GM21717 (cell line): ENCODE data around the gene DLGAP1.
"Not testable (repeated sequence)": the region's sequence is repeated elsewhere in the genome, so short reads cannot be mapped to it uniquely, and the experiment has no call there.

Experiments
- ATAC-seq: cut with Tn5 transposase; IDR thresholded peaks from one replicate; pipeline ENCODE4 v1.9.1; 2021; ENCODE audit warnings: mild to moderate bottlenecking, moderate library complexity; ENCODE audit not compliant: unreplicated experiment

Gene DLGAP1

DNA sequence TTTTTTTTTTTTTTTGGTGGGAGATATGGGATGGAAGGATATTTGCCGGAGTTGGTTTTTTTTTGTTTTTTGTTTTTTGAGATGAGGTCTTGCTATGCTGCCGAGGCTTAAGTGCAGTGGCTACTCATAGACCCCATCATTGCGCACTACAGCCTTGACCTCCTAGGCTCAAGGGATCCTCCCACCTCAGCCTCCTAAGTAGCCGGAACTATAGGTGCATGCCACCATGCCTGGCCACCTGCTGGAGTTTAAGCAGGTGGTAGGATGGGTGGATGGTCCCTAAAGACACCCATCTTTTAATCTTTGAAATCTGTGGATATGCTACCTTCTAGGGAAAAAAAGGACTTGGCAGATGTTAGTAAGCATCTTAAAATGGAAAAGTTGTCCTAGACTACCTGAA is 835.4 kb downstream of the DLGAP1 start:
- ATAC-seq = no peak

DNA sequence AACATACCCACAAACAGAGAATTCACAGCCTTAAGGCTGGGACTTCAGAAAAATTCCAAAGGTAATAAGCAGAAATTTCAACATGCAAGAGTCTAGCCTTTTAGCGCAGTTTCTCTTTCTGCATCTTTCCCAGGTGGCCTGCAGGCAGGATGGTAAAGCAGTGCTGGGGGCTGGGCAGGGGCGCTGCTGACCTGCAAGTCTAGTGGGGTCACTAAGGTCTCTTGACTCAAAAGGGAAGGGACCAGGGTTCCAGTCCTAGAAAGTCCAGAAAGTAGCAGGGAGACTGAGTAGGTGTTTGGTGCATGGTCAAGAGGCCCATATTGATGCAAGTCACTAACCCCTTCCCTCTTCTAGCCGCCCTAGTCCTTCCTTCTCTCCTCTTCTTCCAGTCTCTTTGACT is 835.9 kb downstream of the DLGAP1 start:
- no peak for ATAC-seq

DNA sequence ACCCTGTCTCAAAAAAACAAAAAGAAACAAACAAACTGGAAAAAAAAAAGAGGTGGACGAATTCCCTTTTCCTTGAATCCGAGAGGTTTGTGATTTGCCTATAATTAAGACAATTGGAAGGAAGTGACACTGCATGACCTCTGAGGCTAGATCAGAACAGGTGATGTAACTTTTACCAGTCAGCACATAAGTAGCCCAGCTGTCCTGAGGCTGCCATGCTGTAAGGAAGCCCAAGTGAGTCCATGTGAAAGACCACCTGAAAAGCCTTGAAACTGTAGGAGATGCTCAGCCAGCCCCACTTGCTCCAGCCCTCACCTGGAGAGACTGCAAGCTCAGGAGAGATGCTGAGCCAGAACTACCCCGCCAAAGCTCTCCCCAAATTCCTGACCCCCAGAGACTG is 838.4 kb downstream of the DLGAP1 start:
- ATAC-seq = no peak

DNA sequence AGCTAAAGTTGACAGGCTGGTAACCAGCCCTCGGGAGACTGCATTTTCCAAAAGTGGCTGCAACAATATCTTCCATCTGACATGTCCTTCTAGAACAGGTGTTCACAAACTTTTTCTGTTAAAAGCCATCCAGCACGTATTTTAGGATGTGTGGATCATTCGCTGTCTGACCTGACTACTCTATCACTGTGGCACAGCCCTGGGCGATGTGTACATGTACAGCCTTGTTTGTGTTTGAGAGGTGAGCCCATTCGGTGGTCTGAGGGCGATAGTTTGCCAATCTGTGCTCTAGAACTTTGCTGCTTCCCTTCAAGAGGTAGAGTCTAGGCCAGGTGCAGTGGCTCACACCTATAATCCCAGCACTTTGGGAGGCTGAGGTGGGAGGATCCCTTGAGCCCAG is 839.0 kb downstream of the DLGAP1 start:
- no peak for ATAC-seq

DNA sequence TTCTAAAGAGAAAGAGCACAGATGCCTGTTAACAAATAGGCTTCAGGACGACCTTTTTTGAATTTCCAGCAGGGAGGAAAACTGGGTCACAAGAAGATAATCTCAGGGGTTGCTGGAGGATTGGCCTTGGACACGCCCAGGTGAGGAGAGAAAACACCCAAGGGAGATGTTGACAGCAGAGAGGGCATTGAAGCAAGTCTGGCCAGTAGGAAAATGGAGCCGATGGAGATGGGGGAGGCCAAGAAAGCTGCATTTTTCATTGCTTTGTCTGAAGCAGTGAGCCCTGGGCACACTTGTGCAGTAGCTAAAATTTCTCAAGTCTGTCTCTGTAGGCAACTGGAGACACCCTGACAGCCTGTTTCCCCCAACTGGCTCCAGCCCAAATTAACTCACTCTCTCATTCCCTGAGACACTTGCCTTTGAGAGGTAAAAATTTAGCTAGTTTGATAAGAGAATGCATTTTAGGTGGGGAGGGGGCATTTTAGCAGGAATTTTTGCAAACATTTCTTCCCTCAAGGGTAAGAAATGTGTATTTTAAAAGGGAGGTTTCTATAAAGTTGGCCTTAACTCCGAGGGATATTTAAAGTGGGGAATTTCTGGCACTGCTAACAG is 839.6 kb downstream of the DLGAP1 start:
- ATAC-seq = no peak

DNA sequence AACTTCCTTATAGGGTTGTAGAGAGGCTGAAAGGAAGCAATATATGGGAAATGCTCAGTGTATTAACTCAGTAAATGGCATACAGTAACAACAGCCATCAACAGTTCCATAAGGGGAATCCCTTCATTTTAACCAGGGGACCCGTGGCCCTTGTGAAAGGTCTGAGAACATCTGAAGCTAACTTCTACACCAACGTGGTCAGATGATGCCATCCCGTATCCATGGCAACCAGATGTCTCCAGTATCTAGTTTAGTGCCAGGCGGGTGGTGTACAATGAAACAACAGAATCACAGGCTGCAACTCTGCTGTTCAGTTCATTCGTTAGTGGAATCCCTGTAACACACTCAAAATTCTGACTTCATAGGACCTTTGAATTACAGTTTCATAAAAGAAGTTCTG is 842.8 kb downstream of the DLGAP1 start:
- no peak for ATAC-seq

DNA sequence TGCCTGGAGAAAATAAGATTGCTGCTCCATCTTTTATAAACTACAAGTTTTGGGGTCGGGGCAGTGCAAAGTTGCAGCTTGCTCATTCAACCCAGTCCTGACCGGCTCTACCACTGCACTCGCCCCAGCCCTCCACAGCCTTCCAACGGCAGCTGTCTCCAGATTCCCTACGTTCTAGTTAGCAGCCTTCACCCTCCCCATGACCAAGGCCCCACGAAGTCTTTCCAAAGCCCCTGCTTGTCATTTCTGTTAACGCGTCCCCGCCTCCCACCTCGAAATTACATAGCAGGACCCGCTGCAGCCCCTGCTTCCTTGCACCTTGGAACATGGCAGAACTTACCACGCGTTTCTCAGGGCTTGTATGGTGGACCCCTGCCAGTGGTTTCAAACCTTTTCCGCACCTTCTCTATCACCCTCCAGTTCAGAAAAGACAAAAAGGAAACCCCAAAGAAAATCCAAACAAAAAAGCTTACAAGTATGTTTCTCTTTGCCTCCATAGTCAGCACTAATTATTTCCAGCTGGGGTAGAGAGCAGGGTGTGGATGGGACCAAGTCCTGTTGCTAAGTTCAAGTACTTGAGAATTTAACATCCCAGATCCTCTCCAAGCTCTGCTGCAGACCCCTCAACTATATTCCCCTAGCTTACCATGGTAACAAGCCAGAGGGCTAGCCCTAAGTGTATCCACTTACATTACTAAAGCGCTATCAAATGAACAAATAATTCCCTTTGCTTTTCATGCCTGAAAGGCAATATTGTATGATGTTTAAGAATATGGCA is 843.6 kb downstream of the DLGAP1 start:
- no peak for ATAC-seq

DNA sequence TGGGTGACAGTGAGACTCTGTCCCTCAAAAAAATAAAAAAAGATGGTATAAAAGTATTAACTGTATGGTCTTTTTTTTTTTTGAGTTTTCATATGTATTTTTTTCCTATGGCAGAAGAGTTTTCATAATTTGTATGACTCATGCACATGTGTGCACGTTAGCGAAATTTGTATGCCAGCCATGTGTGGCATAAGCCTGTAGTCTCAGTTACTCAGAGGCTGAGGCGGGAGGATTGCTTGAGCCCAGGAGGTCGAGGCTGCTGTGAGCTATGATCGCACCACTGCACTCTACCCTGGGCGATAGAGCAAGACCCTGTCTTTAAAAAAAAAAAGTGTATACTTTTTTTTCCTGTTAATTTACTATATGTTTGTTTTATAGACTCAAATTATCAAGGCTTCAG is 844.3 kb downstream of the DLGAP1 start:
- ATAC-seq = no peak

DNA sequence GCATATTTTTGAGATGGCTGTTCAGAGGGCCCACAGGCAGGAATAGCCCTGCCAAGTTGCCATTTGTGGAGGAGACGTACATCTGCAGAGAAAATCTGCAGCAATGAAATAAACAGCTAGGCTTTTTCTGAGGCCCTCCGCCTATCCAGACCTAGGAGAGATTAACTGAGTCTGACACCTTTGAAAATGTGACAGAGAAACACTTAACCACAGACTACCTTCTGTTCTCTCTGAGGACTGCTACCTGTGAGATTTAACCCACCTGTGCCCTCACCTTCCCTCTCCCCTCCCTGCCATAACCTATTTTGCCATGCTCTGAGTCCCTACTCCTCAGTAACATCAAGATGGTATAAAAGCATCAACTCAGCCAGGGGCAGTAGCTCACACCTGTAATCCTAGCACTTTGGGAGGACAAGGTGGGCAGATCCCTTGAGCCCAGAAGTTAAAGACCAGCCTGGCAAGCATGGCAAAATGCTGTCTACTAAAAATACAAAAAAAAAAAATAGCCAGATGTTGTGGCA is 844.9 kb downstream of the DLGAP1 start:
- ATAC-seq = no peak

DNA sequence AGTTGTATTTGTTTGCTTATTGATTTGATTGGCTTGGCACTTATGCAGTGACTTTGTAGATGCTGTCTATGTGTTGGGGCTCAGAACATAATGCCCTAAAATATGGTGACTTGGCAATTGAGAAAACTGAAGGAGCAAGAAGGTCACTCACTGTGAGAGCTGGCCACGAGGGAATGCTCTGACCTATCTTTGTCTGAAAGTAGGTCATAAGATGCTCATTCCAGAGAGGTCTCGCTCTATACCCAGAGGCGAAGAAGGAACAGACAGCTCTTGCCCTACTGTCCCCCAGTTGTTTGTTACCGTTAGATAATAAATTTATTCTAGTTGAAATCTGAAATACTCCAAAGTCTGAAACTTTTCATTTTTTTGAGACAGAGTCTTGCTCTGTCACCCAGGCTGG is 846.6 kb downstream of the DLGAP1 start:
- ATAC-seq = no peak

DNA sequence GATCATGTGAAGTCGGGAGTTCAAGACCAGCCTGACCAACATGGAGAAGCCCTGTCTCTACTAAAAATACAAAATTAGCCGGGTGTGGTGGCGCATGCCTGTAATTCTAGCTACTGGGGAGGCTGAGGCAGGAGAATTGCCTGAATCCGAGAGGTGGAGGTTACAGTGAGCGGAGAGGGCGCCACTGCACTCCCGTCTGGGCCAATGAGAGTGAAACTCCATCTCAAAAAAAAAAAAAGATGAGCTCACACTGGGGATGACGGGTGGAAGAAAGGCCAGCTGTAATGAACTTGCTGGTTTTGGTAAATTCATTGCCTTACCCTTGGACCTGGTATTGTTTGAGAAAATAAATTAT is 847.0 kb downstream of the DLGAP1 start:
- not testable (repeated sequence) for ATAC-seq

DNA sequence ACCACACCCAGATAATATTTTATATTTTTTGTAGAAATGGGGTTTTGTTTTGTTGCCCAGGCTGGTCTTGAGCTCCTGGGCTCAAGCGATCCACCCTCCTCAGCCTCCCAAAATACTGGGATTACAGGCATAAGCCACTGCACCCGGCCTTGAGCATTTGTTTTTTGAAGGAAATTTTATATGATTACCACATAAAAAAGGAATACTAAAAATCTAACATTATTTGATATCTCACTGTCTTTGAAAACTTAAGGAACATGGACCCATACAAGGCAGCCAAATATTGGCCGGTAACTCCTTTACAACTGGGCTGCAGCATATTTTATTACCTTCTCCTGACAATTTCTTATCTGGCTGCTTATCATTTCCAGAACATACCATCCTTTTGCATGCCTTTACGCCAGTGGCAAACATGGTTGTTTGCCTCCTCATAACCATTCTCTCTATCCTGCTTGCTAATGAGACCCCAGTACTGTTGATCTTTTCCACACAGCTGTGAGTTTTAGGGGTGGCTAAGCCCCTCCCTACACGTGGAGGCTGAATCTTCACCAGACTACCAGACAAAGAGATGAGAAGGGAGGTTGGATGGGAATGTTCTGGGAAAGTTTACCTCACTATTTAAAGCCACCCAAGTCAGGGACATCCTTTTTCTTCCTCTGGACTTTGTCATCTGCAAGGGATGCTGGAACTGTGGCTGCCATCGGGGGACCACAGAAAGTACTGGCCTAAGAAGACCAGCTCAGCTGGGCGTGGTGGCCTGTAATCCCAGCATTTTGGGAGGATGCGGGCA is 847.6 kb downstream of the DLGAP1 start:
- no peak for ATAC-seq

DNA sequence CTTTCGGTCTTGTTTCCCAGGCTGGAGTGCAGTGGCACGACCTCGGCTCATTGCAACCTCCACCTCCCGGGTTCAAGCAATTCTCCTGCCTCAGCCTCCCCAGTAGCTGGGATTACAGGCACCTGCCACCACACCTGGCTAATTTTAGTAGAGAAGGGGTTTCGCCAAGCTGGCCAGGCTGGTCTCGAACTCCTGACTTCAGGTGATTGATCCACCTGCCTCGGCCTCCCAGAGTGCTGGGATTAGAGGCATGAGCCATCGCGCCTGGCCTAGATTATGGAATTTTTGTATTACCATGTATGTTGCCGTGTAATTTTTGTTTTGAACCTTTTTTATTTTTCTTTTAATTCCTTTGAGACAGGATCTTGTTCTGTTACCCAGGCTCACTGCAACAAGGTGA is 848.2 kb downstream of the DLGAP1 start:
- ATAC-seq = not testable (repeated sequence)

DNA sequence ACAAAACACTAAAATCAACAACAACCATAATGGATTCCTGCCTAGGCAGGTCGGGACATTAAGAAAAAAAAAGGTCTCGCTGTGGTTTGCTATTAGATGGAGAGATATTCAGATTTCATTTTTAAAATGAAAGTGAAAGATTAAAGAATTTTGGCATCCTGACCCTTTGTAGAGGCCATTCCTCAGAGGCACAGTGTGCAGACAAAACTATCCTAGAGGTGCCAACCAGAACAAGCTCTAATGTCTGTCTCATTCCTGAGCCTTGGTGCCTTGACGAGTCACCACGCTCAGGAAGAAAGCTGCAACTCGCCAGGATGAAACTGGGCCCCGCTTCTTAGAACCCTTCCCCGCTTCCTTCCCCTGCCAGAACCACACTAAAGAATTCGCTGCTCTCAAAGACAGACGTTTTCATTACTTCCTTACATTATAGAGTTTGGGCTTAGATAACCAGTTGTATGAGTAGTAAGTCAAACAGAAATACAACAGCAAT is 849.1 kb downstream of the DLGAP1 start:
- ATAC-seq = no peak

DNA sequence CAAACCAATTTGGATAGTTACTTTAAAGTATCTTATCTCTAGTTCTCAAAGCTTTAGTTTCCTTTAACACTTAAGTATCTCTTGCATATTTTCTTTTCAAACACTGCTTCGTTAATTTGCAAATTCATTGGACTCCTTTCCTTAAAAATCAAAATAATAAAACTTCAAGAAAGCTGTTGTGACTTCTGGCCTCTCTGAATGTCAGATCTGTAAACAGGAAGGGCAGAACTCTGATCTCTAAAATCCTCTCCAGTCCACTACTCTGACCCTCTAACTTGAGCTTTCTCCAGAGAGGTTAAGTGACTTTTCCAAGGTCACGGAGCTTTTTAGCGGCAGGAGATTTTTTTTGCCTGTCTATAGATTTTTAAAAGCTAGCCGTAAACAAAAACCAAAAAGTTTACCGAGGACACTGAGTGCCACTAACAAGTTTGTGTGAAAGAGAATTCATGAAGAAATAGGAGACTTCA is 849.6 kb downstream of the DLGAP1 start:
- ATAC-seq = no peak

DNA sequence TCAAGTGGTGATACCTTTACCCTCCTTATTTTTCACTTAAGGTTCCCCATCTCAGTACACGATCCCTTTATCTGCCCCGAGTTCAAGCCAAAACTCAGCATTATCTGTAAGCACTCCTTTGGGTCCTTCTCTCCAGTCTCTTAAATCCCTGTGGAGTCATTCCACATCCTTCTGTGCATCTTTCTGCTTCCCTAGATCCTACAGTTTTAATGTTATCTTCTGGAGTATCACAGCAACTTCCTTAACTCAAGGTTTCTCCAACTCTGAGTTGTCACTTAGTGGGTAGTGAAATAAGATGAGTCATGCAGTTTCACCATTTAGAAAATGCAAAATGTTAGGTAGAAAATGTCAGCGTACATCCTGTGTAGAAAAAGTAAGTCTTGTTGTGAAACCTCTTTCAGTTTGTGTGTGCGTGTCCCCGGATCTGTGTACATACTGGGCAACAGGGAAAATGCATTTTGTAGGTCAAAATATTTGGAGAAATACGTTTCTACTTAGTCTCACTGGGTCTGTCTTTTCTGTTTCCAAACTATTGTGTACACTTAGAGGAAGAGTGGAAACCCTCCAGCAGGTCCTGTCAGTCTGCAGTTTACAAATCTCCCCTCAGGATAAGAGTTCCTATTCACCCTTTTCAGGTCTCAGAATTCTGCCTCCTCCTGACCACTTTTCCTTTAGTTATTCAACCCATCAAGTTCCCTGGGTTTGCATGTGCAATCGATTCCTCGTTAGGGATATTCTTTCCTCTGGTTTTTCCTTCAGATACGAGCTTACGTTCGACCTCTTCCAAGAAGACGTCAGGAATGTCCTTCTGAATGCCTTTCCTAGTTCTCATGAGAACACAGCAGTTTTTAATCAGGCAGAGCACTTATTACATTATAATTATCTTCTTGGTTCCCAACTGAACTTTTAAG is 850.4 kb downstream of the DLGAP1 start:
- ATAC-seq = peak; percentile 86

DNA sequence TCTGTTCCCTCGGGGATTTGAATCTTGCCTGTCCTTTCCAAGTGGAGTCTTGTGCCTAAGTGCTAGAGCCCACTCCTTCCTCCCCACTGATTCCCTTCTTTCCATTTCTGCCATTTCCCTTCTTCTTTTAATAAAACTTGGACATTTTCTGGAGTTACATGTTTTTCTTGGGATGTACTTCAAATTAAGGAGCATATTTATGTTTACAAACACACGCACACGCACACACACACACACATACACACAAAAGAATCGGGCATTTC is 850.9 kb downstream of the DLGAP1 start:
- ATAC-seq = no peak

DNA sequence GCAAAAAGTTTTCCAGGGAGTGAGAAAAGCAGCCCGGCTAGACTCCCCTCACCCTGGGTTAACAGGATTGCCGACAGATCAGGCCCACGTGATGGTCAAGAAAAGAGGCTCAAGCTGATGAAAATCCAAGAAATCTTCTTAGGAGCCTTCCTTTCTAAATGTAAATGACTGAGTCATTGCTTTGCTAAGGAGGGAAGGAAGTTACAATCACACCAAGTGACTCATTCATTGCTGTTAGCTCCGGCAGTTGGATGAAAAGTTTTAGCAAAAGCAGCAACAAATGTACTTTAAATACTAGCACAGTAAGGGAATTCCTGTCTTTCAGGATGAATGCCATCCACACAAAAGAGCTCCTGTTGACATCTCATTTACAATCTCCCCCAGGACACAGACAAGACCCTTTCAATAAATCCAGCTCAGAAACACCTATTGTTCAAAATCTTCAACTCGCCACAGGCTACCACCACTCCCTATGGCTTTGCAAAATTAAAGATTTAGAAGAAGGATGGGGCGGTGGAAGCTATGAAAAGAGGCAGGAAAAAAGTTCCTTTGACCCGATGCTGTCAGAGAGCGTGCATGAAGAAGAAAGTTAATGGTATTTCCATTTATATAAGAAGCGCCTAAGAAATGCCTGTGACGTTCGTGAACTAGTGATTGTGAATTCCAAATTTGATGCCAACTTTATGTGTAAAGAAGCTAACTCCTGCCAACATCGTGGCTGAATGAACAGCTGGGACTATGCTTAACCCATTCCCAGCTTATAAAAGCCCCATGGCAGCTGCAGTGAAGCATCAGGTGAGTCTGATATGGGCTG is 851.5 kb downstream of the DLGAP1 start:
- no peak for ATAC-seq

DNA sequence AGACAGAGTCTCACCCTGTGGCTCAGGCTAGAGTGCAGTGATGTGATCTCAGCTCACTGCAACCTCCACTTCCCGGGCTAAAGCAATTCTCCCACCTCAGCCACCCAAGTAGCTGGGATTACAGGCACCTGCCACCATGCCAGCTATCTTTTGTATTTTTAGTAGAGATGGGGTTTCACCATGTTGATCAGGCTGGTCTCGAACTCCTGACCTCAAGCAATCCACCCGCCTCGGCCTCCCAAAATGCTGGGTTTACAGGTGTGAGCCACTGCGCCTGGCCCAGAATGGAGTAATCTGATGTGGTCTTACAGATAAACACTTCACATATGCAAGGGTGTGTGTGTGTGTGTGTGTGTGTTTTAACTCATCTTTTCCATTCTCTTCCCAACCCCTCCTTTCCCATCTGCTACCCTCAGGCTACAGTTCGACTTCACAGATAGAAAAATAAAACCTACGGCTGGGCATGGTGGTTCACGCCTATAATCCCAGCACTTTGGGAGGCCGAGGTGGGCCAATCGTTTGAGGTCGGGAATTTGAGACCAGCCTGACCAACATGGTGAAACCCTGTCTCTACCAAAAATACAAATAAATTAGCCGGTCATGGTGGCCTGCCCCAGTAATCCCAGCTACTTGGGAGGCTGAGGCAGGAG is 853.9 kb downstream of the DLGAP1 start:
- ATAC-seq = not testable (repeated sequence)
